Right atrium auricular region (tissue), 2 donors: Measurements from ENCODE around the gene TPO. TPM values are rescaled to one million over a fixed set of nuclear protein-coding genes. Genes with fewer than 3 reads are reported as not detected.
"Not testable (repeated sequence)": the region's sequence is repeated elsewhere in the genome, so short reads cannot be mapped to it uniquely, and the experiment has no call there.

ENCODE experiments used
- DNase-seq: peaks from one replicate; pipeline ENCODE4 v3.0.0-alpha.2; 2019; ENCODE audit warnings: low spot score
- H3K27ac ChIP-seq, 2 donors: fragments of 200-600 bp; sonication (generic); 1 replicate in 1 of 2; 2 replicates in 1 of 2; pipeline ENCODE4 v1.5.1; 2016 to 2019
- H3K27me3 ChIP-seq, 2 donors: fragments of 200-600 bp; sonication (generic); one replicate each; pipeline versions ENCODE4 v1.5.1 to v1.6.0; 2017 to 2019
- H3K36me3 ChIP-seq: fragments of 200-600 bp; sonication (generic); one replicate; pipeline ENCODE4 v1.5.1; 2016
- H3K4me1 ChIP-seq, 2 donors: fragments of 200-600 bp; sonication (generic); one replicate each; pipeline versions ENCODE4 v1.5.1 to v1.6.0; 2017 to 2019
- H3K4me3 ChIP-seq, 2 donors: fragments of 200-600 bp; sonication (generic); 1 replicate in 1 of 2; 2 replicates in 1 of 2; pipeline ENCODE4 v1.5.1; 2017 to 2019; ENCODE audit warnings: mild to moderate bottlenecking in 1 of 2, moderate library complexity in 1 of 2
- H3K9me3 ChIP-seq, 2 donors: fragments of 200-600 bp; sonication (generic); one replicate each; pipeline ENCODE4 v1.5.1; 2019
- total RNA-seq, 2 donors: library from RNA; depleted of rRNA; stranded (reverse); fragments of >200 nt; gene quantifications; one replicate each; pipeline ENCODE4 v1.1.0, GENCODE V29; 2016
- TF ChIP-seq, protein P1 (sequence below), 2 donors: fragments of 200-600 bp; sonication (generic); IDR thresholded peaks; one replicate each; pipeline ENCODE4 v1.5.1; 2019; ENCODE audit warnings: antibody characterized with exemption in 2 of 2

Gene TPO
- total RNA-seq, 2 donors from 2014 or later: 0.08 to 2.7 TPM

DNA sequence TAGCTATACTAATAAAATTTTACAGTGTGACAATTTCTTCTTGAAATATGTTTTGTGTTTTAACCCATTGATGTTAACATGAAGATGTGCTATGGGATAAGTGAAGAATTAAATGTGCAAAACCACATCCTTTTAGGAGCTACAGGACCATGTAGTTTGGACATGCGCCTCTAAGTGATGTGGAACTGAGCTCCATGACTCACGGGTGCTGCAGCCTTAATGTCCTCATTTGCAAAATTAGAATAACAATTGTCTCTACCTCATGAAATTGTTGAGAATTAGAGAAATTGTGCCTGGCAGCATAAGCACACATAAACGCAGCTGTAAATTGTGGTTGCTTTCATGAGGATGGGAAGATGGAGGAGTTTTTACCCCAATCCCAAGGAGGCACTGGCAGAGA, 31.6 kb upstream of the TPO start:
- TF ChIP-seq, protein P1, sequence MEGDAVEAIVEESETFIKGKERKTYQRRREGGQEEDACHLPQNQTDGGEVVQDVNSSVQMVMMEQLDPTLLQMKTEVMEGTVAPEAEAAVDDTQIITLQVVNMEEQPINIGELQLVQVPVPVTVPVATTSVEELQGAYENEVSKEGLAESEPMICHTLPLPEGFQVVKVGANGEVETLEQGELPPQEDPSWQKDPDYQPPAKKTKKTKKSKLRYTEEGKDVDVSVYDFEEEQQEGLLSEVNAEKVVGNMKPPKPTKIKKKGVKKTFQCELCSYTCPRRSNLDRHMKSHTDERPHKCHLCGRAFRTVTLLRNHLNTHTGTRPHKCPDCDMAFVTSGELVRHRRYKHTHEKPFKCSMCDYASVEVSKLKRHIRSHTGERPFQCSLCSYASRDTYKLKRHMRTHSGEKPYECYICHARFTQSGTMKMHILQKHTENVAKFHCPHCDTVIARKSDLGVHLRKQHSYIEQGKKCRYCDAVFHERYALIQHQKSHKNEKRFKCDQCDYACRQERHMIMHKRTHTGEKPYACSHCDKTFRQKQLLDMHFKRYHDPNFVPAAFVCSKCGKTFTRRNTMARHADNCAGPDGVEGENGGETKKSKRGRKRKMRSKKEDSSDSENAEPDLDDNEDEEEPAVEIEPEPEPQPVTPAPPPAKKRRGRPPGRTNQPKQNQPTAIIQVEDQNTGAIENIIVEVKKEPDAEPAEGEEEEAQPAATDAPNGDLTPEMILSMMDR (IDR thresholded peaks at IDR 0.05): no peak
- Histone ChIP-seq H3K9me3 (no peaks in the 10 kb centered on the region), H3K27me3 (no peaks in the 10 kb centered on the region)

DNA sequence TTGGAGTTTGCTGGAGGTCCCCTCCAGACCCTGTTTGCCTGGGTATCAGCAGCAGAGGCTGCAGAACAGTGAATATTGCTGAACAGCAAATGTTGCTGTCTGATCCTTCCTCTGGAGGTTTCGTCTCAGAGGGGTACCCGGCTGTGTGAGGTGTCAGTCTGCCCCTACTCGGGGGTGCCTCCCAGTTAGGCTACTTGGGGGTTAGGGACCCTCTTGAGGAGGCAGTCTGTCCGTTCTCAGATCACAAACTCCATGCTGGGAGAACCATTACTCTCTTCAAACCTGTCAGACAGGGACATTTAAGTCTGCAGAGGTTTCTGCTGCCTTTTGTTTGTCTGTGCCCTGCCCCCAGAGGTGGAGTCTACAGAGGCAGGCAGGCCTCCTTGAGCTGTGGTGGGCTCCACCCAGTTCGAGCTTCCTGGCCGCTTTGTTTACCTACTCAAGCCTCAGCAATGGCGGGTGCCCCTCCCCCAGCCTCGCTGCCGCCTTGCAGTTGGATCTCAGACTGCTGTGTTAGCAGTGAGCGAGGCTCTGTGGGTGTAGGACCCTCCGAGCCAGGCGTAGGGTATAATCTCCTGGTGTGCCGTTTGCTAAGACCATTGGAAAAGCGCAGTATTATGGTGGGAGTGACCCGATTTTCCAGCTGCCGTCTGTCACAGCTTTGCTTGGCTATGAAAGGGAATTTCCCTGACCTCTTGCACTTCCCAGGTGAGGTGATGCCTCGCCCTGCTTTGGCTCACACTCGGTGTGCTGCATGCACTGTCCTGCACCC, 25.1 kb upstream of the TPO start:
- H3K27ac ChIP-seq, DNase-seq, H3K4me3 ChIP-seq, H3K9me3 ChIP-seq, H3K4me1 ChIP-seq, H3K36me3 ChIP-seq, H3K27me3 ChIP-seq: not testable (repeated sequence)

More for the DNA sequence above, 31.6 kb upstream of the TPO start:
- no peaks in the 10 kb centered on the region for H3K36me3 ChIP-seq
- no peak for DNase-seq
- no peak overlapping the region for H3K27ac ChIP-seq
- no peaks in the 10 kb centered on the region for H3K4me1 ChIP-seq
- H3K4me3 ChIP-seq: no peak overlapping the region

DNA sequence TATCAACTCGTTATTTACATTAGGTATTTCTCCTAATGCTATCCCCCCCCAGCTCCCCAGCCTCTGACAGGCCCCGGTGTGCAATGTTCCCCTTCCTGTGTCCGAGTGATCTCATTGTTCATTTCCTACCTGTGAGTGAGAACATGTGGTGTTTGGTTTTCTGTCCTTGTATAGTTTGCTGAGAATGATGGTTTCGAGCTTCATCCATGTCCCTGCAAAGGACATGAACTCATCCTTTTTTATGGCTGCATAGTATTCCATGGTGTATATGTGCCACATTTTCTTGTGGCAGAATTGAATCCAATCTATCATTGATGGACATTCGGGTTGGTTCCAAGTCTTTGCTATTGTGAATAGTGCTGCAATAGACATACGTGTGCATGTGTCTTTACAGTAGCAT, 23.1 kb upstream of the TPO start:
- H3K27me3 ChIP-seq, H3K36me3 ChIP-seq, H3K27ac ChIP-seq, H3K4me1 ChIP-seq, H3K4me3 ChIP-seq, H3K9me3 ChIP-seq, DNase-seq: not testable (repeated sequence)

DNA sequence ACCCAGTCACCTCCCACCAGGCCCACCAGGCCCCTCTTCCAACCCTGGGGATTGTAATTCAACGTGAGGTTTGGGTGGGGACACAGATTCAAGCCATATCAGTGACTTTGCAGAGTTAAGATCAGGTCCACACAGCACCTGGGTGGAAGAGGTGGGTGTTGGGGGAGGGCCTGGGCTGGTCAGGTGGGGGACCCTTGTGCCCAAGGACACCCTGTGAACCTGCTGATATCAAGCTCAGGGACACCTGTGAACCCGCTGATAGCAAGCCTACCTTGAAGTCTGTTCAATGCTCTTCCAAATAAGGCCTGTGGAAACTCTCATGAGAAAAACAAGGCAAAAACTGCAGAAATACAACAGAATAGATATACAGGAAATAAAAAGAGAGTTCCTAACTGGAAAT, 19.9 kb upstream of the TPO start:
- no peak overlapping the region for H3K27ac ChIP-seq
- no peaks in the 10 kb centered on the region for H3K36me3 ChIP-seq
- DNase-seq: no peak
- H3K4me3 ChIP-seq: no peak overlapping the region
- no peaks in the 10 kb centered on the region for H3K9me3 ChIP-seq
- no peaks in the 10 kb centered on the region for H3K27me3 ChIP-seq
- no peaks in the 10 kb centered on the region for H3K4me1 ChIP-seq
- TF ChIP-seq, protein P1 (IDR thresholded peaks at IDR 0.05): no peak

DNA sequence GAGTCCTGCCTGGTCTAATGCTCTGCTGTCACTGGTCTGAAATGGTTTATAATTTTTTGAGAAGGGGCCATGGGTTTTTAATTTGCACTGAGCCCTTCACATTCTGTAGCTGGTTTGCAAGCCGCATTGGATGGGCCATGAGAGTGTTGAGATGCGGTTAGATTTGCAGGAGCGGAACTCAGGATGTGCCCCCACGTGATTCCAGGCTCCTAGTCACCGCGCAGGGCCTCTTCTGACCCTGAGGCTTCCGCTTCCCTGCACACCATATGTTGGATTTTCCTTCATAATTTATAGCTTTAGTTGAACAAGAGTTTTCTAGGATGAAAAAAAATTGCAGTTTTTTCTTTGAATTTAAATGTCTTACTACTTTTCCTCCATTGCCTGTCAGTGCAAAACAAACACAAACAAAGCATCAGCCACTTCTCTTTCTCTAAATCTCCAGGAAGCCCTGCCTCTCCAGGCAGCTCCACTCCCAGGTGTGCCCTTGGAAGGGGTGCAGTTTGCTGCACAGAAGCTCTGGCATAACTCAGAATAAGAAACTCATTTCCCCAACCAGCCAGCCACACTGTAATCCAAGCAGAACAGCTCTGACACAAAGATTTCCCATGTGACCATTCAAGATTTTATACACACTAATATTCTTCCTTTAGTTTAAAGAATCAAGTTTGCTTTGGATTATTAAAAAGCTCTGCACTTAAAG, 18.4 kb upstream of the TPO start:
- no peak for DNase-seq
- Histone ChIP-seq H3K36me3 (no peaks in the 10 kb centered on the region), H3K9me3 (no peaks in the 10 kb centered on the region), H3K4me3 (no peak overlapping the region), H3K27me3 (no peaks in the 10 kb centered on the region), H3K27ac (no peak overlapping the region), H3K4me1 (no peaks in the 10 kb centered on the region)
- TF ChIP-seq, protein P1 (IDR thresholded peaks at IDR 0.05): no peak

- no peak overlapping the region for H3K27ac ChIP-seq
- no peak for DNase-seq
- TF ChIP-seq, protein P1 (IDR thresholded peaks at IDR 0.05): no peak
- H3K4me3 ChIP-seq: no peak overlapping the region
- H3K9me3 ChIP-seq: no peaks in the 10 kb centered on the region
- no peaks in the 10 kb centered on the region for H3K4me1 ChIP-seq
- no peaks in the 10 kb centered on the region for H3K36me3 ChIP-seq
- no peaks in the 10 kb centered on the region for H3K27me3 ChIP-seq
These were observed 15.9 kb upstream of the TPO start for GRCh38 chr2:1397350-1397749.
